Suprapubic skin (tissue), 4 donors: Measurements from ENCODE around the gene MTRR. TPM values are rescaled to one million over a fixed set of nuclear protein-coding genes. Genes with fewer than 3 reads are reported as not detected.

Experiments used
- DNase-seq, 2 donors: peaks; one replicate each; pipeline ENCODE4 v3.0.0-alpha.2; 2019; ENCODE audit warnings: low spot score in 2 of 2
- H3K27ac ChIP-seq: fragments of 200-600 bp; sonication (generic); one replicate; pipeline ENCODE4 v1.5.1; 2019
- H3K27me3 ChIP-seq: fragments of 200-600 bp; sonication (generic); one replicate; pipeline ENCODE4 v1.5.1; 2019
- H3K36me3 ChIP-seq: fragments of 200-600 bp; sonication (generic); one replicate; pipeline ENCODE4 v1.5.1; 2019
- H3K4me1 ChIP-seq: fragments of 200-600 bp; sonication (generic); one replicate; pipeline ENCODE4 v1.5.1; 2019
- H3K4me3 ChIP-seq: fragments of 200-600 bp; sonication (generic); one replicate; pipeline ENCODE4 v1.5.1; 2019; ENCODE audit warnings: mild to moderate bottlenecking
- H3K9me3 ChIP-seq: fragments of 200-600 bp; sonication (generic); one replicate; pipeline ENCODE4 v1.5.1; 2019
- EP300 ChIP-seq: sonication (generic); formaldehyde crosslinking; IDR thresholded peaks from one replicate; pipeline ENCODE4 v1.6.1; 2017; ENCODE audit warnings: antibody characterized with exemption
- POLR2A ChIP-seq, 2 donors: fragments of 450-650 bp; IDR thresholded peaks; one replicate each; pipeline ENCODE4 v1.6.1; 2017; ENCODE audit warnings: antibody characterized with exemption in 2 of 2, mild to moderate bottlenecking in 2 of 2, moderate library complexity in 2 of 2
- POLR2AphosphoS5 ChIP-seq, 3 donors: sonication (generic); formaldehyde crosslinking; IDR thresholded peaks; one replicate each; pipeline ENCODE4 v1.6.1; 2017; ENCODE audit warnings: antibody characterized with exemption in 3 of 3
- whole genome bisulfite sequencing: methylation state at CpG from one replicate; pipeline ENCODE4 v1.1.5; 2018; 5-methylcytosine and 5-hydroxymethylcytosine counted together
- total RNA-seq, 4 donors: library from RNA; depleted of rRNA; stranded (reverse); fragments of >200 nt; gene quantifications; one replicate each; pipeline ENCODE4 v1.1.0, GENCODE V29; 2016
- TF ChIP-seq, protein P1 (sequence below), 2 donors: fragments of 200-600 bp in 1 of 2; fragments of 450-650 bp in 1 of 2; sonication (generic) in 1 of 2; IDR thresholded peaks; one replicate each; pipeline ENCODE4 v1.5.1; 2016 to 2019; ENCODE audit warnings: antibody characterized with exemption in 2 of 2, mild to moderate bottlenecking in 1 of 2, moderate library complexity in 1 of 2

The MTRR gene
- total RNA-seq, 4 donors from 2014 or later, result 33.5 to 51.2 (median 38.4) TPM

DNA sequence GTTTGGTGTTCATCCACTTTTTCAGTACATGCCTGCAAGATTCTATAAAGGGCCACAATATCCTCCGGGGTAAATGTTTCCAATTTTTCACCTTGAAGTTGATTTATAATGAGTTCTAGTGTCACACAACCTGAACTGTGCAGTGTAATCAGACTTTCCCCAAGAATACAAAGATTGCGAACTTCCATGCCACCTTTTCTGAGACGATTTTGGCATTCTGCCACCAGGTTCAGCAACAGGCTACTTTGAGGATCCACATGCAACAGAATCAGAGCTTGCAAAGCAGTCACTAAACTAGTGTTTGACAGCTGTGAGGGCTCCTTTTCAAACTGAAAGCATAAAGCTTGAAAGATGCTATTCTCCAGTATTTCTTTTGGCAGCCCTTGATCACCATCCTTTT, 1.7 kb upstream of the MTRR start:
- Histone ChIP-seq H3K36me3 (peaks cover 14% of the 10 kb centered on the region), H3K4me1 (peaks cover 31% of the 10 kb centered on the region)

DNA sequence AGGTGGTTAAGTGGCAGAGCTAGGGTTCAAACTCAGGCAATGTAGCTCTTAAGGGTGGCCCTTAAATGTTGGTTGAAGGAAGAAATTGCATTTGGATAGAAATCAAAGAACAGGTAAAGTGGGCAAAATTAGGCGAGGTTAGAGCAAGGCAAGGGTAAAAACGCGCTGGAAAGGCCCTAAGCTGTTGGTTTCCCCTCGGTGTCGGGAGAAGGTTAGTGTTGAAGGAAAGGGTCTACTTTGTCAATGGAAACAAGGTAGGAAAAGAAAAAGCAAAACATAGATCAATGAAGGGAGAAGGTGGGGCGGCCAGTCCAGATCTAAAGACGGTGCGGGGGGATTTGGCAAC, 548 bp upstream of the MTRR start:
- H3K4me3 ChIP-seq, result peak overlapping the region; percentile 89
- no peaks in the 10 kb centered on the region for H3K27me3 ChIP-seq
- peaks cover 31% of the 10 kb centered on the region for H3K4me1 ChIP-seq
- TF ChIP-seq POLR2AphosphoS5 (IDR thresholded peaks at IDR 0.05) (no peak), EP300 (no peak), POLR2A (IDR thresholded peaks at IDR 0.05) (no peak)
- TF ChIP-seq, protein P1, sequence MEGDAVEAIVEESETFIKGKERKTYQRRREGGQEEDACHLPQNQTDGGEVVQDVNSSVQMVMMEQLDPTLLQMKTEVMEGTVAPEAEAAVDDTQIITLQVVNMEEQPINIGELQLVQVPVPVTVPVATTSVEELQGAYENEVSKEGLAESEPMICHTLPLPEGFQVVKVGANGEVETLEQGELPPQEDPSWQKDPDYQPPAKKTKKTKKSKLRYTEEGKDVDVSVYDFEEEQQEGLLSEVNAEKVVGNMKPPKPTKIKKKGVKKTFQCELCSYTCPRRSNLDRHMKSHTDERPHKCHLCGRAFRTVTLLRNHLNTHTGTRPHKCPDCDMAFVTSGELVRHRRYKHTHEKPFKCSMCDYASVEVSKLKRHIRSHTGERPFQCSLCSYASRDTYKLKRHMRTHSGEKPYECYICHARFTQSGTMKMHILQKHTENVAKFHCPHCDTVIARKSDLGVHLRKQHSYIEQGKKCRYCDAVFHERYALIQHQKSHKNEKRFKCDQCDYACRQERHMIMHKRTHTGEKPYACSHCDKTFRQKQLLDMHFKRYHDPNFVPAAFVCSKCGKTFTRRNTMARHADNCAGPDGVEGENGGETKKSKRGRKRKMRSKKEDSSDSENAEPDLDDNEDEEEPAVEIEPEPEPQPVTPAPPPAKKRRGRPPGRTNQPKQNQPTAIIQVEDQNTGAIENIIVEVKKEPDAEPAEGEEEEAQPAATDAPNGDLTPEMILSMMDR (IDR thresholded peaks at IDR 0.05), result no peak
- DNase-seq, result no peak
- peaks cover 11% of the 10 kb centered on the region for H3K36me3 ChIP-seq
- under 1% methylated on average over 8 of the region's 8 CpGs for WGBS
- no peaks in the 10 kb centered on the region for H3K9me3 ChIP-seq
- H3K27ac ChIP-seq, result peak overlapping the region; percentile 81

More for the DNA sequence above, 1.7 kb upstream of the MTRR start:
- TF ChIP-seq POLR2AphosphoS5 (IDR thresholded peaks at IDR 0.05) (no peak), EP300 (no peak), POLR2A (IDR thresholded peaks at IDR 0.05) (no peak)
- TF ChIP-seq, protein P1 (IDR thresholded peaks at IDR 0.05), result no peak
- H3K27ac ChIP-seq, result no peak overlapping the region
- WGBS, result 69% methylated on average over 3 of the region's 3 CpGs
- no peaks in the 10 kb centered on the region for H3K9me3 ChIP-seq
- DNase-seq, result no peak
- no peaks in the 10 kb centered on the region for H3K27me3 ChIP-seq
- H3K4me3 ChIP-seq, result no peak overlapping the region

DNA sequence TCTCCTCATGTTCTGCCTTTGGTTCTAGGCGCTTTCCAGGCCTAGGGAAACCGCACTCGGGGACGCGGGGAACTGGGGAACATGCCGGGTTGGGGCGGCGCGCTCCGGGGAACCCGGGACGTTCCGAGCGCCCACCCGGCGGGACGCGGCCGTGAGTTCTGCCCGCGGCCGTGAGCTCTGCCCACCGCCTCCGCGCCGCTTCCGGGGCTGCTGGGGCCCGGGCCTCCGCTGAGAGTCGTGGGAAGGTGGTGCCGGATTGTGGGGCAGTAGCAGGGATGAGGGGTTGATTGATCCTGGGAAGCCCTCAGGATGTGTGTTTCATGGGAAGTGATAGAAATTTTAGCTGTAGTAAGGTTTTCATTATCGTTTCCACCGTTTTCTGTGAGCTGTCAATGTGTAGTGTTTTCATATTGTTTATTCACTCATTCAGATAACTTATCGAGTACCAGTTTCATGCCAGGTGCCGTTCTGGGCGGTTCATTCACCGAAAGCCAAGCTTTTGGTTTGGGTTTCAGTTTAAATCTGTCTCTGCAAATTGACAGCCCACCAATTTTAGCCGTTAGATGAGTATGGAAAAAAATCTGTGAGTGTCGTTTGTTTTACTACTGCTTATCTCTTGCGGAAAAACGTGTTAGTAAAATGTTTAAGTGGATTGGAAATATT, 657 bp downstream of the MTRR start:
- TF ChIP-seq, protein P1 (IDR thresholded peaks at IDR 0.05), result no peak
- TF ChIP-seq EP300 (no peak), POLR2AphosphoS5 (IDR thresholded peaks at IDR 0.05) (no peak), POLR2A (IDR thresholded peaks at IDR 0.05) (no peak)
- H3K36me3 ChIP-seq, result peaks cover 3% of the 10 kb centered on the region
- no peak for DNase-seq
- no peaks in the 10 kb centered on the region for H3K27me3 ChIP-seq
- H3K27ac ChIP-seq, result peak overlapping the region; percentile 81
- 1% methylated on average over 20 of the region's 41 CpGs for WGBS
- peaks cover 31% of the 10 kb centered on the region for H3K4me1 ChIP-seq
- peak overlapping the region; percentile 89 for H3K4me3 ChIP-seq
- no peaks in the 10 kb centered on the region for H3K9me3 ChIP-seq

DNA sequence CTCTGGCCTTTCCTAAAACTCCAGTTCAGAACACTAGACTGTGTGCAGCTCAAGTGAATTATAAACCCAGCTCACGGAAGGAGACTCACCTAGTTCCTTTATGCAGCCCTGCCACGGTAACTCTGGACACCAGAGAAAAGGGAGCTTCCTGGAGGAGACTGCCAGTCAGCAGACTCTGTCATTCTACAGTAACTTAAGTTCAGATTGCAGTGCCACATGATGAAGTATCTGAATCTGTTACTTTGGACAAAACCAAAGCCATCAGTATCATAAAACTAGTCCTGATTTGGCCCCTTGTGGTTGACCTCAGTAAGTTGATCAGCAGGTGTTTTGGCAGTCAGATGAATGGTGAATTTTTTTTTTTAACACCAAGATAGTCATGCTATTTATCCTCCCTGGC, 2.7 kb downstream of the MTRR start:
- H3K27ac ChIP-seq, result no peak overlapping the region
- TF ChIP-seq POLR2AphosphoS5 (IDR thresholded peaks at IDR 0.05) (no peak), EP300 (no peak), POLR2A (IDR thresholded peaks at IDR 0.05) (no peak)
- TF ChIP-seq, protein P1 (IDR thresholded peaks at IDR 0.05), result no peak
- H3K36me3 ChIP-seq, result peaks cover 18% of the 10 kb centered on the region
- whole genome bisulfite sequencing, result 77% methylated on average over 2 of the region's 2 CpGs
- H3K4me1 ChIP-seq, result peaks cover 31% of the 10 kb centered on the region
- H3K4me3 ChIP-seq, result no peak overlapping the region
- no peak for DNase-seq
- no peaks in the 10 kb centered on the region for H3K9me3 ChIP-seq
- H3K27me3 ChIP-seq, result no peaks in the 10 kb centered on the region

DNA sequence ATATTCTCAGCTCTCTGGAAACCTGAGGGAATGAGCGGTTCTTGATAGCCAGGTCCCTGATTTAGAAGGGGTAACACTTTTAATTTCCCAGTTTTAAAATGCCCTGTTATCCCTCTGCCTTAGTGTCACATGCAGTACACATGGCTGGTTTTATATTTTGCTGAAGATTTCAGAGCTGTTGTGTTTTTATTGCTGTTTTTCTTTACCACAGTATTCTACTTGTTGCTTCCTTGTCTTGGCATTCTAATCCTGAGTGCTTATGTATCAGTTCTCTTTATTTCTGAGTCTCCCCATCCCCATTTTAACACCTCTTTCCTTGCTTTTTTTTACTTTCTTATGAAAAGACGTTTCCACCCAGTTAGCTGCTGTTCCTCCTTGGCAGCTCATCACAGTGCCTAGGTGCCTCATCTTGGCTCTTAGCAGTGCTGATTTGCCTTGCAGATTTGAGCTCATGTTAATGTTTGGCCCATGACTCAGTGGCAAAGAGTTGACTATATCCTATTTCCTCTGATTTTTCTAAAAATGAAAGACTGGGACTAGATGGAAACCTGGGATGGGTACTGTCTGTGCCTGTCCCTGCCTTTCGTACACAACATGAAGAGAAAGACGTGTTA, 3.7 kb downstream of the MTRR start:
- Histone ChIP-seq H3K36me3 (peaks cover 24% of the 10 kb centered on the region), H3K27me3 (no peaks in the 10 kb centered on the region), H3K4me1 (peaks cover 28% of the 10 kb centered on the region), H3K27ac (no peak overlapping the region), H3K9me3 (no peaks in the 10 kb centered on the region), H3K4me3 (no peak overlapping the region)
- WGBS, result 72% methylated on average over 4 of the region's 4 CpGs
- no peak for DNase-seq
- TF ChIP-seq POLR2AphosphoS5 (IDR thresholded peaks at IDR 0.05) (no peak), POLR2A (IDR thresholded peaks at IDR 0.05) (no peak)
- TF ChIP-seq, protein P1 (IDR thresholded peaks at IDR 0.05), result no peak
